ENCODE results near the gene UBL3.

UBL3 gene

GRCh38 chr13:29845440-29846056 lies 4.9 kb downstream of the UBL3 start:
- H3K79me2 ChIP-seq (ENCODE audit: low read length): peaks cover 65% of the 10 kb centered on the region

GRCh38 chr13:29844441-29844840 lies 6.0 kb downstream of the UBL3 start:
- Histone ChIP-seq H3K79me2 (ENCODE audit: low read length) (peaks cover 61% of the 10 kb centered on the region), H3K9me3 (ENCODE audit: insufficient read depth, low read length) (no peaks in the 10 kb centered on the region), H3K27me3 (ENCODE audit: low read depth, low read length) (no peaks in the 10 kb centered on the region), H3K9ac (ENCODE audit: low read length) (no peak overlapping the region), H3K36me3 (replicated peaks; ENCODE audit: low read depth, low read length) (no peaks in the 10 kb centered on the region), H2AFZ (ENCODE audit: low read depth, low read length) (no peak overlapping the region), H3K4me2 (ENCODE audit: low read length) (no peak overlapping the region), H3K4me3 (ENCODE audit: low read length) (no peak overlapping the region), H3K27ac (ENCODE audit: low read length) (no peak overlapping the region), H3K4me1 (ENCODE audit: low read length) (peaks cover 20% of the 10 kb centered on the region), H4K20me1 (ENCODE audit: insufficient read depth, low read length) (peaks cover 22% of the 10 kb centered on the region)
- TF ChIP-seq EZH2phosphoT487 (IDR thresholded peaks at IDR 0.05; ENCODE audit: low read depth): no peak

More at GRCh38 chr13:29845440-29846056, 4.9 kb downstream of the UBL3 start:
- Histone ChIP-seq H3K4me2 (ENCODE audit: low read length) (0 out of 2 replicates have a peak overlapping the region, but pooled peaks have one; percentile 10), H3K36me3 (replicated peaks; ENCODE audit: low read depth, low read length) (no peaks in the 10 kb centered on the region), H3K9ac (ENCODE audit: low read length) (no peak overlapping the region), H3K9me3 (ENCODE audit: insufficient read depth, low read length) (no peaks in the 10 kb centered on the region), H3K27ac (ENCODE audit: low read length) (no peak overlapping the region), H3K4me1 (ENCODE audit: low read length) (peaks cover 20% of the 10 kb centered on the region), H3K27me3 (ENCODE audit: low read depth, low read length) (no peaks in the 10 kb centered on the region), H3K4me3 (ENCODE audit: low read length) (no peak overlapping the region), H4K20me1 (ENCODE audit: insufficient read depth, low read length) (peaks cover 22% of the 10 kb centered on the region), H2AFZ (ENCODE audit: low read depth, low read length) (no peak overlapping the region)
- no peak for TF ChIP-seq EZH2phosphoT487 (IDR thresholded peaks at IDR 0.05; ENCODE audit: low read depth)
- peak; percentile 63 for TF ChIP-seq CTCF (IDR thresholded peaks at IDR 0.05; ENCODE audit: low read depth, low read length)

GRCh38 chr13:29840585-29840984 lies 9.8 kb downstream of the UBL3 start:
- Histone ChIP-seq H3K9ac (ENCODE audit: low read length) (no peak overlapping the region), H3K9me3 (ENCODE audit: insufficient read depth, low read length) (no peaks in the 10 kb centered on the region), H3K36me3 (replicated peaks; ENCODE audit: low read depth, low read length) (no peaks in the 10 kb centered on the region), H3K27me3 (ENCODE audit: low read depth, low read length) (no peaks in the 10 kb centered on the region), H3K4me2 (ENCODE audit: low read length) (no peak overlapping the region), H3K27ac (ENCODE audit: low read length) (no peak overlapping the region), H3K4me1 (ENCODE audit: low read length) (peaks cover 5% of the 10 kb centered on the region), H3K4me3 (ENCODE audit: low read length) (no peak overlapping the region), H4K20me1 (ENCODE audit: insufficient read depth, low read length) (peaks cover 12% of the 10 kb centered on the region), H2AFZ (ENCODE audit: low read depth, low read length) (no peak overlapping the region), H3K79me2 (ENCODE audit: low read length) (peaks cover 64% of the 10 kb centered on the region)
- TF ChIP-seq EZH2phosphoT487 (IDR thresholded peaks at IDR 0.05; ENCODE audit: low read depth) (no peak), CTCF (IDR thresholded peaks at IDR 0.05; ENCODE audit: low read depth, low read length) (no peak)

- Histone ChIP-seq H3K4me1 (ENCODE audit: low read length) (peaks cover 21% of the 10 kb centered on the region), H3K9me3 (ENCODE audit: insufficient read depth, low read length) (no peaks in the 10 kb centered on the region), H3K79me2 (ENCODE audit: low read length) (peaks cover 72% of the 10 kb centered on the region), H3K36me3 (replicated peaks; ENCODE audit: low read depth, low read length) (no peaks in the 10 kb centered on the region), H3K4me3 (ENCODE audit: low read length) (no peak overlapping the region), H3K27me3 (ENCODE audit: low read depth, low read length) (no peaks in the 10 kb centered on the region), H2AFZ (ENCODE audit: low read depth, low read length) (no peak overlapping the region), H4K20me1 (ENCODE audit: insufficient read depth, low read length) (peaks cover 13% of the 10 kb centered on the region), H3K9ac (ENCODE audit: low read length) (no peak overlapping the region), H3K27ac (ENCODE audit: low read length) (no peak overlapping the region), H3K4me2 (ENCODE audit: low read length) (no peak overlapping the region)
- TF ChIP-seq CTCF (IDR thresholded peaks at IDR 0.05; ENCODE audit: low read depth, low read length) (no peak), EZH2phosphoT487 (IDR thresholded peaks at IDR 0.05; ENCODE audit: low read depth) (no peak)
Measured at GRCh38 chr13:29835280-29836061, 14.9 kb downstream of the UBL3 start.

Data from OCI-LY3 (cell line).